ENCODE data around the gene TOM1.

Gene TOM1

DNA sequence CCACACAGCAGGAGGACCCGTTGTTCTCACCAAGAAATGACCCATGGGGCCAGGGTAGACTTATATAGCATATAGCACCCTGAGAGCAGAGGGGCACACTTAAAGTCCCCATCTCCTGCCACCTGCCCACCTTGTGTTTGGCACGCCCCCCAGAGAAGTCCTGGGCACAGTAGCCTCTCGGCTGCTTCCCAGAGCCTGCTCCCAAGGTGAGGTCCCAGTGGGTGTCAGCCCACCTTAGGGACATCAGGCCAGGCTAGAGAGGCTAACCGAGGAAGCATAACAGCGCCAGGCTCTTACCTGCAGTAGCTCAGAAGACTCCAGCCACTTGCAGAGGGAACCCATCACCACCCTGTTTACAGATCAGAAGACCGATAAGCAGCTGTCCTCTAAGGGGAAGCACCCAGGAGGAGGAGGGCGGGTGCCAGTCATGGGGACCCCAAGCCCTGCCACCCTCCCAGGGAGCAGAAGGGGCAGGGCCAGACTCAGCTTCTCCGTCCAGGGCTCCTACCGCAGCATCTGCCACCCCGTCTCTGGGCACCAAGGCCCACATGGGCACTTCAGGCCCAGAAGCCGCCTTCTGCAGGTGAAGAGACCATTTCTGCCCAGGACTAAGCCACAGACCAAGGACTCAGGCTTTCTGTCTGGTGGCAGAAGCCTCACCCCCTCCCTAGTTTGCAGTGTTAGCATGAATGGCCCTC, 46.3 kb downstream of the TOM1 start:
- DNase-seq (ENCODE audit: low read depth) = no peak

DNA sequence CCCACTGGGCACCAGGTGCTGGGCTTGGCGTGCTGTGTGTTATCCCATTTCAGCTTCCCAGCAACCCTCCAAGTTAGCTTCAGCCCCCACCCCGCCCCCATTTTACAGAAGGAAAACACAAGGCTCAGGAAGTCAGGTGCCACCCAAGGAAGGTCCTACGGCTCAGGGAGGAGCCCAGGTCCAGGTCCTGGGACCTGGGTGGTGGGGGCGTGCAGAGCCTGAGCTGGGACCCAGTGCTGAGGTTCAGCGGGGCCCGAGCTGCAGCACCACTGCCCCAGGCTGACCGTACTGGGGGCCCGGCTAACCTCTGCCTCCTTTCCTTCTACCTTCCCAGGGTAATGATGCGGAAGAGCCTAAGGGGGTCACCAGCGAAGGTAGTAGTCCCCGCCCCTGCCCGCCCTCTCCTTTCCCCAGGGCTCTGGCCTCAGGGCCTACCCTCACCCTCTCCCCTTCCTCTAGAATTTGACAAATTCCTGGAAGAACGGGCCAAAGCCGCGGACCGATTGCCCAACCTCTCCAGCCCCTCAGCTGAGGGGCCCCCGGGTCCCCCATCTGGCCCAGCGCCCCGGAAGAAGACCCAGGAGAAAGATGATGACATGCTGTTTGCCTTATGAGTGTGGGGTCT, 47.0 kb downstream of the TOM1 start:
- no peak for DNase-seq (ENCODE audit: low read depth)

DNA sequence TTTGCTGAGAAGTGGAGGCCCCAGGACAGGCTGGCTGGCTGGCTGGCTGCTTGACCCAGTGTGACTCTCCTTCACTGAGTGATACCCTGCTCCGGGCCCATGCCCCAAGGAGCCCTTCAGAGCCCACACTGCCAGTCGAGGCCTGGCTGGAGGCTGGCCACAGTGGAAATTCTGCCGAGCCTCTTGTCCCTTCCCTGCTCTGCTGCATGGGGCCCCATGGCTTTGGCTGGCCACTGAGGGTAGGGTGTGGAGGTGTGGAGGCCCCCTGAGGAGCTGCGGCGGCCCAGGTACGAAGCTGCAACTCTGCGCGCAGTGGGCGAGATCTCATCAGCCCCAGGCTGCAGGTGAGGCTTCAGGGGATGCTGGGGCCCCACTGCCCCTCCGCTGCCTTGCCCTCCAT, 47.8 kb downstream of the TOM1 start:
- DNase-seq (ENCODE audit: low read depth) = no peak

DNA sequence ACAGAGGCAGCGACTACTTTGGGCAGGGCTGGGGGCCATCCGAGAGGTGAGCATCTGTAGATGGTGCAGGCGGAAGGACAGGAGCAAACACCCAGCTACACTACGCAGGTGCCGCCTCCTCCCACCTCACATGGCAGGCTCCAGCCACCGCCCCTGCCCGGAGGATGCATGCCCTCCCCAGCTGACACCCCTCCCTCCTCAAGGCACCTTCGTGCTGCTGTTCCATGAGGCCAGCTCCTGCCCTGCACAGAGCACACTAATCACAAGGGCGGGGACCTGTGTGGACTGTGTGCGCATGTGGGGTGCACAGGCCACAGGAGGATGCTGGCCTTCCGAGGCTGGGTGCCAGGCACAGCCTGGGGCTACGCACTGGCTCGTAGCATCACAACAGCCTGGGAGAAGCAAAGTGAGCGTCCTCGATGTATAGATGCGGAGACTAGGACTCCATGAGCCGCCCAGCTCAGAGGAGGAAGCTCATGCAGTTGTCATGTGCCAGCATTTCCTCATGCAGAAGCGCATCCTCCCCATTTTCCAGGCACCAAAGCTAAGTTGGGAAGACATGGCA, 48.4 kb downstream of the TOM1 start:
- DNase-seq (ENCODE audit: low read depth) = no peak

DNA sequence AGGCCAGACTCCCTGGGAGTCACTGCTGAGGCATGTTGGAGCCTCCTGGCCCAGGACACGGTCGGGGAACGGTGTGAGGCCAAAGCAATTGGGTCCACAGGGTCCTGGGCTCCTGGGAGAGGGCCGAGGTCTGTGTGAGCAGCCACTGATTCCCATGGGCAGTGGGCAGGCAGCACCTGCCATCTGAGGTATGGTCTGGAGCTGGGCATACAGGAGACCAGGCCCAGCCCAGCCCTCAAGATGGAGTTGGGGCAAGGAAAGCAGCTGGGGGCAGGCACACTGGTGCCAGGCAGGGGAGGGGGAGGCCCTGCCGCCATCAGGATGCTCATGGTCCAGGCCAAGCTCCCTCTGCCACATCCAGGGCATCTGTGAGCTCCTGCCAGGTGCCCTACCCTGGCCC, 49.0 kb downstream of the TOM1 start:
- no peak for DNase-seq (ENCODE audit: low read depth)

DNA sequence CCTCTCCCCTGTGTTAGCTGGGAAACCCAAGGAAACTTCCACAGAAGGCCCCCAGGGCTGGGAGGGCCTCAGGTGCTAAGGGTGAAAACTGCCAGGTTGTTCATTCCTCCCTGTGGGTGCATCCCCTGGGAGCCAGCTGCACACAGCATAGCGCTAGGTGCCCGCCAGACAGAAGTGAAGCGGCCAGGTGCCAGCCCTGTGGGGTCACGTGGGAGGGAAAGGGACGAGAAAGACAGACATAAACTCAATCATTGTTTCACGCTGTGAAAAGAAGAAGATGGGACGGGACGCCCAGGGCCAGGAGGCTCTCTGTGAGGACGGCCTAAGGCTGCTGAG, 49.6 kb downstream of the TOM1 start:
- DNase-seq (ENCODE audit: low read depth) = no peak

DNA sequence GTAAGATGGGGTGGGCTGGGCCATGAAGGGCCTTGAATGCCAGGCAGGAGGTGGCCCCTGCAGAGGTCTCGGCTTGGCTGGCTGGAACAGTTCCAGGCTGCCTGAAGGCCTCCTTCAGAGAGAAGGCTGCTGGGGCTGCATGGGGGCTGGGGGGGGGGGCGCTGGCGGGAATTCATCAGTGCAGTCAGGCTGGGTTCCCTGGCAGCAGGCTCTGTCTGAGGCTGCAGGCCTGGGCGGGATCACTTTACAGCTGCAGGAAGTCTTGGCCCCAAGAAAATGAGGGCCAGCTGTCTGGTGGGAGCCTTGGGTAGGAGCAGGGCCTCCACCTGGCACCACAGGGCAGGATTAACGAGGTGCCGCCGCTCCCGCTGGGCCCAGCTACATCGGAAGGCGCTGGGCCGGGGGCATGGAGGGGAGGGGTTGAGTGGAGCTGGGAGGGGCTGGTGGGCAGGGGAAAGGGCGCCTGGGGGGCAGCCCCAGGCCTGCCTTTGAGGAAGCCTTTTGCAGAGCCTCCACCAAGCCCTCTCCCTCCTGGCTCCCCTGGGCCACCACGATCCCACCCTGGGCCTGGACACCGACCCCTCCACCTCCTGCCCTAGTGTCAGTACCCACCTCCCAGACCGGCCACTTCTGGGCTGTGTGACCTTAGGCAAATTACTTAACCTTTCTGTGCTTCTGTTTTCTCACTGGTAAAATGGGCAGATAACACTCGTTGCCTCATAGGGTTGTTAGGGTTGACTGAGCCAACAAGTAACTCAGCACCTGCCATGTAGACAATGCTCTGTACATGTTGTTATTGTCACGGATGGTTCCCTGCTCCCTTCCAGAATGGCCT, 50.2 kb downstream of the TOM1 start:
- no peak for DNase-seq (ENCODE audit: low read depth)

DNA sequence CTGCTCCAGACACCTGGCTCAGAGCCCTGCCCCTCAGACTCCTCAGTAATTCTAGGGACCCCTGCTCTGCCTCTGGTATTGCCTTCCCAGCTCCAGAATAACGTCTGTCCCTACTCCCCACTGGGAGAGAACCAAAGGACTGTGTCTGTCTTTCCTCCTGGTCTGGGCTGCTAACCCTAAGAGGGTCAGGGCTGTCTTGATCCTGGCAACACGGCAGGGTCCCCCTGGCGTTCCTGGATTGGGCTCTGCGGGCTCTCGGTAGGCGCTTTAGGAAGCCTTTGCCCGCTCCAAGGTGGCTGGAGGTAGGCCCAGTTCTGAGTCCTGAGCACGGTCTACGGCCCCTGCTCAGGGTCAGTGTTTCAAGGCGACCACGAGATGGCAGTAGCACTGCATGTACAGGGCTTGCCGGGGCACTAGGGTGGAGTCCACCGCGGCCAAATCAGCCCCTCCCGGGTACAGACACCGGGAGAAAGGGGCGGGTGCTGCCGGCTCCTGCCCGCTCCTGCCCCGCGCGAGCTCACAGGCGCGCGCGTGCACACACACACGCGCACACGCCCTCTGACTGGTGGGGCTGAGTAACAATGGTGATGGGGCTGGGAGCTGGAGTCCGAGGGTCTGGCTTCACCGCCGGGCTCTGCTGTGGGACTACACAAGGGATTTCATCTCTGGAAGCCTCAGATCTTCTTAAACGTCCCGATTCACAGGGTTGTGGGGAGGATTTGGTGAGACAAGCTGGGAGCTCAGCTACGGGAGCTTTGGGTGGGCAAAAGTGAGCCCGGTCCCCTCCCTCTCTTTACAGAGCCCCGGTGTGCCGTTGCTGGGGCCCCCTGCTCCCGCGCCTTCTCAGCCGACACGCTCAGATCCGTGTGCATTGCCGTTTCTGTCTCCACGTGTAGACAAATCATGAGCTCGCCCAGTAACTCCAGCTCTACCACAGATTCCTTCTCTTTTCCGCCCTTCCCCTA, 51.1 kb downstream of the TOM1 start:
- DNase-seq (ENCODE audit: low read depth) = peak; percentile 87

DNA sequence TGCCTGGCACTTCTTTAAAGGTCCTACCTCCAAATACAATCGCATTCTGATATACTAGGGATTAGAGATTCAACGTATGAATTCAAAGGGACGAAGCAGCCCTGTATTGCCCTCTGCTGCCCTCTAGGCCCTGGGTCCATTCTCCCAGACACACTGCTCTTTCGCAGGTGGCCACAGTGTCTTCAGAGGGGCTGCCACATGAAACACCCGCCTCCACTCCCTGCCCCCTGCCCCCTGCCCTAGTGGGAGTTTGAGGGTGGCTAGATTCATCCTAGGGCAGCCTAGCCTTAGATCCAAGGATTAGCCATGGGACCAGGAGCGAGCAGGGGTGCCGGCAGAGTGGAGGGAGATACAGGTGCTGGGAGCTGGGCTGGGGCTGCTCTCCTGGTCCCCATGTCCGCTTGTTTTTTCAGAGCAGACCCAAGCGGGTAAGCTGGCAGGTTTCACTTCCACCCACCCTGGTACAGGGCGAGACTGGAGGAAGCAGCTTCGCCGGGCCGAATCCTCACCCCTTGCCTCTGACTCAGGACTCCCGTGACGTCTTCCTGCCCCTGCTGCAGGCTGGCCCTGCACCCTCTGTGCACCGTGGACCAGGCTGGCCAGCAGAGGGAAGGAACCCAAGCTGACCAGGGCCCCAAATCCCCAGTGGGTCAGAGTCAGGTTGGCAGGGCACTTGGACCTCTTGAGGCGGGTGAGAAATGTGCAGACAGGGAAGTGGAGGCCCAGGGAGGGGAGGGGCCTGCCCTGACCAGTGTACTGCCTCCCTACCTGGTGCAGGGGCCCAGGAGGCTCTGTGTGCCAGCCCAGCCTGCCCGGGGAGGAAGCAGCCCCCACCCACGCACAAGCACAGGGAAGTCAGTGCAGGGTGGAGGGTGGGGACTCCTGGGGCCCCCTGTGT, 52.8 kb downstream of the TOM1 start:
- DNase-seq (ENCODE audit: low read depth) = no peak

DNA sequence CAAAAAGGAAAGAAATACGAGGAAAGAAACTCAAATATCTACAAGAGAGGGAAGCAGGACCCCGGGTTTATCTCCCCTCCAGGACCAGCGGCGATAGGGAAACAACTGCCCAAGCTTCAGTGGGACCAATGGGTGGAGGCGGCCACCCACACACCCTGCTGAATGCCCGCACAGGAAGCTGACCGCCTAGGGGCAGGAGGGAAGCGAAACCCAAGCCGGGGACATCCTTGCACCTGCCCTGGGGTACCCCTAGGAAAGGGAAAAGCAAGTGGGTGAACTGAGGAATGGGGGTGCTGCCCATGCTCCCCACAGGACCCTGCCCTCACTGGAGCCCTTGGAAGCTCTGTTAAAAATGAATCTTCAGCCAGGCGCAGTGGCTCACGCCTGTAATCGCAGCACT, 53.6 kb downstream of the TOM1 start:
- DNase-seq (ENCODE audit: low read depth) = no peak

DNA sequence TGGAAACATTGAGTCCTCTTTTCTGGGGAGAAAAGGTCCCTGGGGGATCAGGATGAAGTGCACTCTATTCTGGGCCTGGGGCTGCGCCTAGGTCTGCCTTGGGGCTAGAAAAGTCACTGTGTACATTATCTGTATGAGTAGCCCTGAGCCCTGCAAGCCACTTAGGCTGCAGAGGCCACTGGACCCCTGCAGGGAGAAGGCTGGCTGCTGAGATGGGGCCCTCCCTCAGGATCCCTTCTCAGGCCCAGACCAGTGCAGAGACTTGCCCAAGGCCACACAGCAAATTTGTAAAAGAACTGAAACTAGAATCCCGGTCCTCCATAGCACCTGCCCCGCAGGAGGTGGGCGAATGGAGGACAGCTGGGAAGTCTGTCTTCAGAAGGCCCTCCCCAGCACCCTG, 54.4 kb downstream of the TOM1 start:
- DNase-seq (ENCODE audit: low read depth) = no peak

DNA sequence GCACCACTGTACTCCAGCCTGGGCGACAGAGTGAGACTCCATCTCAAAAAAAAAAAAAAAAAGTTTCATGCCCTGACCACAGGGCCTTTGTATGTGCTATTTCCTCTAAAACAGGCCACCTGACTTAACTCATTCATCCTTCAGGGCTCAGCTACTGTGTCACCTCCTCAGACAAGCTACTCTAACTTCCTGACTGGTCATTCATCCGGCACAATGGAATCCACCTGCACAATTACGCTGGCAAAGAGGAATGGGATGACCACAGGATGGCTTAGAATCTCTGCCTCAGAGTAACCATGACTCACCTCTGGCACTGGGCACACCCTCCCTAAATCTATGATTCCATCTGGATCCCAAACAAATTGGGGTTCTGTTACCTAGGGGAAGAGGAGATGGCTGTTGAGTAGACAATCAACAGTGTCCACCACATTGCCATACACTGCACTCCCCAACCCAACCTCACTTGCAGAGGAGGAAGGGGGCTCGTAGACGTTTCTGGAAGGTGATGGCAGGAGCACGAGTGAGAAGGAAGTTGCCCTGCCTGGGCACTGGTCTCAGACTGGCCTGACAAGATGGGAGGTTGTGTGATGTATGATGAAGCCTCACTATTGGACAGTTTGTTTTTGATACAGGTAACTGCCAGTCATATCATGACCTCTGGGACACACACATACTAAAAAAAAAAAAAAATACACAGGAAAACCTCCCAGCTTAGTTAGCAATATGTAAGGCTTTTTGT, 58.4 kb downstream of the TOM1 start:
- no peak for DNase-seq (ENCODE audit: low read depth)

DNA sequence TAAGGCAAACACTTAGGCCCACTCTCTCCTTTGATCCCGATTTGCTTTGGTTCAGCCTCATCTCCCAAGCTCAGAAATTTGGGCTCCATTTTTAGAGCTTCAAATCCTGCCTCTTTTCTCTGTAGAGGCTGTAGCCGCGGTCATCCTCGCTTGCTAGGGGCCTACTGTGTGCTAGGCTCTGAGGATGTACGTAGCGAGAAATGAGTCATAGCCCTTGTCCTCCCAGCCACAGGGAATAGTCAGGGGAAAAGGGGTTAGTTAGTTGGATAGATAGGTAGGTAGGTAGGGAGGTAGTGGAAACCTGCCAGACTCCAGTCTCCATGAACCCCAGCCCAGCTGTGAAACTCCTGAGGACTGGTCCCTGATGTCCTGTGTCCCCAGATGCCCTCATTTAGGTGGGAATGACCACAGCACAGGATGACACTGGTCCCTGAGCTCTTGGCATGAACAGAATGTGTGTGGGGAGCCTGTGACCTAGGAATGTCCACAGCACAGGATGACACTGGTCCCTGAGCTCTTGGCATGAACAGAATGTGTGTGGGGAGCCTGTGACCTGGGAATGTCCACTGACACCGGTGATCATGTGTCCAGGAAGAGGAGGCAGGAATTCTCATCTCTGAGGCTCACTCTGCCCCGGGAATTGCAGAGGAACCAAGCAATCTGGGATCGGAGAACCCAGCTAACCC, 59.8 kb downstream of the TOM1 start:
- DNase-seq (ENCODE audit: low read depth) = no peak

DNA sequence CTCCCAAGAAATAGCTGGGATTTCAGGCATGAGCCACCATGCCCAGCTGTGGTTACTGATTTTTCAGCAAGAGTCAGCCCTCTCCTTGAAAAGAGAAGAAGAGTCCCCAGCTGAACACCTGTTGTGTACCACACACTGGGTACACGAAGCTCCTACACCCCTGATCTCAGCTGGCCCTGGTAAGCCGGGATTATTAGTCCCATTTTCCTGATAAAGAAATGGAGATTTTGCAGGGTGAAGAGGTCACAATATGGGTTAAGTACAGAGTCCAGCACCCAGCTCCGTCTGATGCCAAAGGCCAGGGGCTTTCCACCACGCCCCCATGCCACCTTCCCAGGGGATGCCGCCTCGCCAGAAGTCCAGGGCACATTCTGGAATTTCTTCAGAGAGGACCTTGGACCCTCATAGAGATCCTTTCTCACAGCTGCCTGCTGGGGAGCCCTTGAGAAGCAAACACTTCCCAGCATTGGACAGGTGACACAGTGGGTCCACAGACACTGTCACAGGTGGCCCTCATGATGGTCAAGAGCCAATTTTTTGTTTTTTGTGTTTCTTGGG, 61.4 kb downstream of the TOM1 start:
- DNase-seq (ENCODE audit: low read depth) = no peak

DNA sequence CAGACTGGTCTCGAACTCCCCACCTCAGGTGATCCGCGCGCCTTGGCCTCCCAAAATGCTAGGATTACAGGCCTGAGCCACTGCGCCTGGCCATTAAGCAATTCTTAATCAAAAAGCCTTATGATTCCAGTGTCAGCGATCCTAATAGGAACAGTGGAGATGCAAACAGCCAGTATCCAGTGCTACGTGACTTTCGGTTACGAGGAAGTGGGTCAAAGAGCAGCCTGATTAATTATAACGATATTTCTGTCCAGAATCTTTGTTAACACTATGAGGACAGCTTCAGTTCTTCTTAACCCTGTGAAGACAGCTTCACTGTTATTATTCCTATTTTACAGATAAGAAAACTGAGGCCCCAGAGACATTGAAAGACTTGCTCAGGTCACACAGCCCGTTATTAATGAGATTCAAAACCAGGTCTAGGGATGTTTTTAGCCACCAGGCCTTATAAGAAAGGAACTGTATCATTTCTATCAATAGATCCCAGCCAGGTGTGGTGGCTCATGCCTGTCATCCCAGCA, 63.9 kb downstream of the TOM1 start:
- DNase-seq (ENCODE audit: low read depth) = no peak

DNA sequence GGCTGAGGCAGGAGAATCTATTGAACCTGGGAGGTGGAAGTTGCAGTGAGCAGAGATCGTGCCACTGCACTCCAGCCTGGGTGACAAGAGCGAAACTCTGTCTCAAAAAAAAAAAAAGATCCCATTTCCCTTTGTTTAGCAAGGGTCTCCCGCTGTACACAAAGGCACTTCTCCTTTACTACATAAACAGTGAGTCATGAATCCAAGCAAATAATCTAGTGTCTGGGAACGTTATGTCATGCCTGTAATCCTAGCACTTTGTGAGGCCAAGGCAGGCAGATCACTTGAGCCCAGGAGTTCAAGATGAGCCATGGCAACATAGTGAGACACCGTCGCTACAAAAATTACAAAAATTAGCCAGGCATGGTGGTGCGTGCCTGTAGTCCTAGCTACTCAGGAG, 64.5 kb downstream of the TOM1 start:
- peak; percentile 84 for DNase-seq (ENCODE audit: low read depth)

DNA sequence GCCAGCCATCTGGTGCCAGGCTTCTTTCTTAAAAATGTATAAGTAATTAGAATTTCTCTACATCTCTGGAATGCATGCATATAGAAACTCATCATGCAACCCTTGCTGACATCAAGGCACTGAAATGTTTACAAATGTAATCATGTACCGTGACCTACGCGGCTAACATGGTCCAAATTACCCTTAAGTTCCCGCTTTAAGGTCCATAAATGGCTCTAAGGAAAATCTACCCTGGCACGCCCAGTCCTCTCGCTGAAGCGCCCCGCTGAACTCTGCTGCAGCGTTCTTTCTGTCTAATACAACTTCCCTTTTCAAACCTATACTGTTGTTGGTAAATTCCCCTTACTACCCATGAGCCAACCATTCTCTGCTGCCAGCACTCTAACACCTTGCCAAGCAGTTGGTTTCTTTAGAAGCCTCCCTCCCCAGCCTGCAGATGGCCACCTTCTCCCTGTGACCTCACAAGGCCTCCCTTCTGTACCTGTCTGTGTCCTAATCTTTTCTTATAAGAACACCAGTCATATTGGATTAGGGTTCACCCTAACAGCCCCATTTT, 67.7 kb downstream of the TOM1 start:
- no peak for DNase-seq (ENCODE audit: low read depth)

DNA sequence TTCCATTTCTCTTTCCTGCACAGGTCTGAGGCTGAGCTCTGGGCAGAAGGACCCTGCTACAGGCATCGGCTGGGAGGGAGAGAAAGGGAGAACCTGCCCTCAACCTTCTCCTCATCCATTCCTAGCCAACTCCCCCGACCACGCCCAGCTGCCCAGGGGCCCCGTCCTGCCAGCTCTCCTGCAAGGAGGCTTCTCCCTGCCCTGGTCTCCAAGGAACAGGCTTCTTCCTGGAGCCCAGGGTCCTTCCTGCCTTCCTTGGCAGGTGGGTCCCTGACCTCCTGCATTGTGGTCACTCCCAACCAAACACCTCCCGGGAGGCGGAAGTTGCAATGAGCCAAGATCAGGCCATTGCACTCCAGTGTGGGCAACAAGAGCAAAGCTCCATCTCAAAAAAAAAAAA, 68.7 kb downstream of the TOM1 start:
- no peak for DNase-seq (ENCODE audit: low read depth)

DNA sequence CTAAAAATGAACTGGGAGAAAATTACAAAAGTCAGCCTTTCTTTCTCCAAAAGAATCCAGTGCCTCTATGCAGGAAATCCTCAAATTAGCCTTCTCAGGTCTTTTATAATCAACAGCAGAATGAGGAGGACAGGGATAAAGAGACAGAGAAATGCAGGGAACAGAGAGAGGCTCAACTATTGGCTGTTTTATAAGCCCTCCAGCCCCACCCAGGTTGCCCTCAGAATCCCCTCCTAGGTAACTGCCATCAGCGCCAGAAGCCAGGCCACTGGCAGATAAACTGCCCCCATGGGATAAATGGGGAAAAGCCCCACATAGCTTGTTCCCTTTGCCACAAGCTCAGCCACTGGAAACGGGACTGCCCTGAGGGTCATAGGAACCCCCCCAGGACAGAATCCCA, 70.3 kb downstream of the TOM1 start:
- no peak for DNase-seq (ENCODE audit: low read depth)

Data from amniotic epithelial cell (primary cell).